D721Med (cell line): Measurements from ENCODE around the gene UQCC2.

Experiments
- DNase-seq: peaks from one replicate; pipeline ENCODE4 v3.0.0; 2011; ENCODE audit warnings: low spot score; ENCODE audit not compliant: insufficient read length
- FAIRE-seq: peaks from 2 replicates; lab custom pipeline; 2011; peaks lifted over from hg19 to GRCh38; lab: Jason Lieb, UNC
- CTCF ChIP-seq: IDR thresholded peaks from 2 replicates; pipeline ENCODE4 v1.5.1; 2012; ENCODE audit warnings: mild to moderate bottlenecking, control low read depth; ENCODE audit not compliant: insufficient read depth; ENCODE audit errors: missing control alignments

UQCC2 gene

GRCh38 chr6:33686225-33686924 is 25.1 kb downstream of the UQCC2 start:
- no peak for TF ChIP-seq CTCF
- DNase-seq (no peak), FAIRE-seq (no peak)

GRCh38 chr6:33685411-33686224 is 25.9 kb downstream of the UQCC2 start:
- no peak for DNase-seq
- FAIRE-seq, result no peak
- no peak for TF ChIP-seq CTCF

GRCh38 chr6:33684983-33685382 is 26.5 kb downstream of the UQCC2 start:
- no peak for FAIRE-seq
- TF ChIP-seq CTCF, result no peak
- no peak for DNase-seq

- DNase-seq, result no peak
- FAIRE-seq, result no peak
These were observed 27.0 kb downstream of the UQCC2 start for GRCh38 chr6:33684428-33684896.

GRCh38 chr6:33683576-33684427 is 27.7 kb downstream of the UQCC2 start:
- DNase-seq, result no peak
- no peak for TF ChIP-seq CTCF
- no peak for FAIRE-seq

More at GRCh38 chr6:33684428-33684896, 27.0 kb downstream of the UQCC2 start:
- no peak for TF ChIP-seq CTCF

- TF ChIP-seq CTCF, result no peak
- DNase-seq, result no peak
These were observed 28.4 kb downstream of the UQCC2 start for GRCh38 chr6:33683051-33683571.

More at GRCh38 chr6:33683051-33683571, 28.4 kb downstream of the UQCC2 start:
- no peak for FAIRE-seq
